HepG2 (cell line): Measurements from ENCODE around the gene GSTM1. TPM values are rescaled to one million over a fixed set of nuclear protein-coding genes. Genes with fewer than 3 reads are reported as not detected.

ENCODE experiments used
- HMGA1 ChIP-seq: sonication (generic); formaldehyde crosslinking; conservative IDR thresholded peaks from 2 replicates; pipeline ENCODE4 v1.4.0; 2020; ENCODE audit warnings: missing genetic modification reagents
- PLRG1 ChIP-seq: fragments of 450-650 bp; conservative IDR thresholded peaks from 2 replicates; pipeline ENCODE4 v1.6.1; 2016
- ZSCAN29 ChIP-seq: sonication (generic); formaldehyde crosslinking; conservative IDR thresholded peaks from 2 replicates; pipeline ENCODE4 v1.4.0; 2020; ENCODE audit warnings: mild to moderate bottlenecking, missing genetic modification reagents
- polyA plus RNA-seq, 8 experiments: library from polyadenylated mRNA; depleted of rRNA in 3 of 8; stranded (reverse) in 7 of 8; unstranded in 1 of 8; fragments of >200 nt; fragmentation: Illumina TruSeq in 4 of 8; extraction: Trizol in 4 of 8; gene quantifications; 2 replicates each; pipeline versions ENCODE4 v1.2.1 to v1.2.3, GENCODE V29; 2011 to 2016; ENCODE audit warnings: low read depth in 4 of 8, missing spikeins in 1 of 8, mixed read lengths in 1 of 8; ENCODE audit not compliant: insufficient read depth in 1 of 8
- total RNA-seq, 5 experiments: library from RNA; depleted of rRNA; stranded (reverse); fragments of >200 nt; fragmentation: Illumina TruSeq; extraction: Trizol; gene quantifications; 2 replicates each; pipeline ENCODE4 v1.2.3, GENCODE V29; 2016; ENCODE audit warnings: low read depth in 1 of 5
- TF ChIP-seq, protein P1 (sequence below): sonication (generic); formaldehyde crosslinking; IDR thresholded peaks from 2 replicates; pipeline ENCODE4 v1.9.0; 2022; ENCODE audit warnings: low read depth, missing genetic modification reagents
- TF ChIP-seq, protein P2 (sequence below): sonication (generic); formaldehyde crosslinking; IDR thresholded peaks from 2 replicates; pipeline ENCODE4 v1.9.0; 2021; ENCODE audit warnings: missing genetic modification reagents, borderline replicate concordance
- TF ChIP-seq, protein P3 (sequence below): sonication (generic); formaldehyde crosslinking; IDR thresholded peaks from 2 replicates; pipeline ENCODE4 v1.5.1; 2020; ENCODE audit warnings: mild to moderate bottlenecking, missing genetic modification reagents, borderline replicate concordance
- TF ChIP-seq, protein P4 (sequence below): sonication (generic); formaldehyde crosslinking; conservative IDR thresholded peaks from 2 replicates; pipeline ENCODE4 v1.8.0; 2022; ENCODE audit warnings: low read depth, missing genetic modification reagents
- TF ChIP-seq, protein P5 (sequence below): sonication (generic); formaldehyde crosslinking; IDR thresholded peaks from 2 replicates; pipeline ENCODE4 v1.9.0; 2021; ENCODE audit warnings: missing genetic modification reagents, mild to moderate bottlenecking, borderline replicate concordance
- TF ChIP-seq, protein P6 (sequence below): sonication (generic); formaldehyde crosslinking; IDR thresholded peaks from 2 replicates; pipeline ENCODE4 v1.4.0; 2020; ENCODE audit warnings: mild to moderate bottlenecking, missing genetic modification reagents
- TF ChIP-seq, protein P7 (sequence below): IDR thresholded peaks from 2 replicates; pipeline ENCODE4 v1.6.1; 2016; ENCODE audit warnings: control low read depth

The GSTM1 gene
- total and polyA plus RNA-seq, 2 of the 13 experiments (the other 11 are each of a cell fraction or from before 2014, with no cell fraction given), result 0.42 TPM; not detected in 1

DNA sequence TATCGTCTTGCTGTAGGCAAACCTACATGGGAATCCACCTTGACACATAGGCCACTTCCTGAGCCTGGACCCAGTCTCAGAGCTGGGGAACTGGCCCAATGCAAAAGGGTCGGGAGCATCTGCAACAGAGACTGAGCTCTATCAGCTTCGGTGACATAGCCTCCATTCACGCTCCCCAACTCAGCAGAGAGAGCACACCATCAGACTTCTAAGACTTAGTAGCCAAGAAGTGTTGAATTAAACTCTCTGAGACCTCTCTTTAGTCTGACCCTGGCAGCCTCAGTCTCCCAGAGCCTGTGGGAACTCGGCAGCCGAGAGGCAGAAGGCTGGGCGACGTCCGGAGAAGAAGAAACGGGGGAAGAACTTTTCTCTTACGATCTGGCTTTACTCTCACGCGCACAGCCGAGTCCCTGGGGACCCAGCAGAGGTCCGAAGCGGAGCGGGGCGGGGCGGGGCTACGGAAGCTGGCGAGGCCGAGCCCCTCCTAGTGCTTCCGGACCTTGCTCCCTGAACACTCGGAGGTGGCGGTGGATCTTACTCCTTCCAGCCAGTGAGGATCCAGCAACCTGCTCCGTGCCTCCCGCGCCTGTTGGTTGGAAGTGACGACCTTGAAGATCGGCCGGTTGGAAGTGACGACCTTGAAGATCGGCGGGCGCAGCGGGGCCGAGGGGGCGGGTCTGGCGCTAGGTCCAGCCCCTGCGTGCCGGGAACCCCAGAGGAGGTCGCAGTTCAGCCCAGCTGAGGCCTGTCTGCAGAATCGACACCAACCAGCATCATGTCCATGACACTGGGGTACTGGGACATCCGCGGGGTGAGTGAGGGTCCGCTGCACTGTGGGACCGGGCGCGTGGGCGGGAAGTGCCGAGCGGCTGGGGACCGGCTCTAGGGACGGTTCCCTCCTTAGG is 31.8 kb upstream of the GSTM1 start, which contains the start of gene GSTM4 (continued):
- TF ChIP-seq HMGA1 (CRISPR knock-in tag) (no peak), ZSCAN29 (CRISPR knock-in tag) (0 out of 2 replicates have a peak, but pooled peaks have one; percentile 51), PLRG1 (no peak)
- TF ChIP-seq, protein P1, sequence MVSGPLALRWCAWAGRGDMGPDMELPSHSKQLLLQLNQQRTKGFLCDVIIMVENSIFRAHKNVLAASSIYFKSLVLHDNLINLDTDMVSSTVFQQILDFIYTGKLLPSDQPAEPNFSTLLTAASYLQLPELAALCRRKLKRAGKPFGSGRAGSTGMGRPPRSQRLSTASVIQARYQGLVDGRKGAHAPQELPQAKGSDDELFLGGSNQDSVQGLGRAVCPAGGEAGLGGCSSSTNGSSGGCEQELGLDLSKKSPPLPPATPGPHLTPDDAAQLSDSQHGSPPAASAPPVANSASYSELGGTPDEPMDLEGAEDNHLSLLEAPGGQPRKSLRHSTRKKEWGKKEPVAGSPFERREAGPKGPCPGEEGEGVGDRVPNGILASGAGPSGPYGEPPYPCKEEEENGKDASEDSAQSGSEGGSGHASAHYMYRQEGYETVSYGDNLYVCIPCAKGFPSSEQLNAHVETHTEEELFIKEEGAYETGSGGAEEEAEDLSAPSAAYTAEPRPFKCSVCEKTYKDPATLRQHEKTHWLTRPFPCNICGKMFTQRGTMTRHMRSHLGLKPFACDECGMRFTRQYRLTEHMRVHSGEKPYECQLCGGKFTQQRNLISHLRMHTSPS (CRISPR knock-in tag), result 0 out of 2 replicates have a peak, but pooled peaks have one; percentile 48
- TF ChIP-seq, protein P2, sequence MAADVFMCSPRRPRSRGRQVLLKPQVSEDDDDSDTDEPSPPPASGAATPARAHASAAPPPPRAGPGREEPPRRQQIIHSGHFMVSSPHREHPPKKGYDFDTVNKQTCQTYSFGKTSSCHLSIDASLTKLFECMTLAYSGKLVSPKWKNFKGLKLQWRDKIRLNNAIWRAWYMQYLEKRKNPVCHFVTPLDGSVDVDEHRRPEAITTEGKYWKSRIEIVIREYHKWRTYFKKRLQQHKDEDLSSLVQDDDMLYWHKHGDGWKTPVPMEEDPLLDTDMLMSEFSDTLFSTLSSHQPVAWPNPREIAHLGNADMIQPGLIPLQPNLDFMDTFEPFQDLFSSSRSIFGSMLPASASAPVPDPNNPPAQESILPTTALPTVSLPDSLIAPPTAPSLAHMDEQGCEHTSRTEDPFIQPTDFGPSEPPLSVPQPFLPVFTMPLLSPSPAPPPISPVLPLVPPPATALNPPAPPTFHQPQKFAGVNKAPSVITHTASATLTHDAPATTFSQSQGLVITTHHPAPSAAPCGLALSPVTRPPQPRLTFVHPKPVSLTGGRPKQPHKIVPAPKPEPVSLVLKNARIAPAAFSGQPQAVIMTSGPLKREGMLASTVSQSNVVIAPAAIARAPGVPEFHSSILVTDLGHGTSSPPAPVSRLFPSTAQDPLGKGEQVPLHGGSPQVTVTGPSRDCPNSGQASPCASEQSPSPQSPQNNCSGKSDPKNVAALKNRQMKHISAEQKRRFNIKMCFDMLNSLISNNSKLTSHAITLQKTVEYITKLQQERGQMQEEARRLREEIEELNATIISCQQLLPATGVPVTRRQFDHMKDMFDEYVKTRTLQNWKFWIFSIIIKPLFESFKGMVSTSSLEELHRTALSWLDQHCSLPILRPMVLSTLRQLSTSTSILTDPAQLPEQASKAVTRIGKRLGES (CRISPR knock-in tag), result no peak
- TF ChIP-seq, protein P3, sequence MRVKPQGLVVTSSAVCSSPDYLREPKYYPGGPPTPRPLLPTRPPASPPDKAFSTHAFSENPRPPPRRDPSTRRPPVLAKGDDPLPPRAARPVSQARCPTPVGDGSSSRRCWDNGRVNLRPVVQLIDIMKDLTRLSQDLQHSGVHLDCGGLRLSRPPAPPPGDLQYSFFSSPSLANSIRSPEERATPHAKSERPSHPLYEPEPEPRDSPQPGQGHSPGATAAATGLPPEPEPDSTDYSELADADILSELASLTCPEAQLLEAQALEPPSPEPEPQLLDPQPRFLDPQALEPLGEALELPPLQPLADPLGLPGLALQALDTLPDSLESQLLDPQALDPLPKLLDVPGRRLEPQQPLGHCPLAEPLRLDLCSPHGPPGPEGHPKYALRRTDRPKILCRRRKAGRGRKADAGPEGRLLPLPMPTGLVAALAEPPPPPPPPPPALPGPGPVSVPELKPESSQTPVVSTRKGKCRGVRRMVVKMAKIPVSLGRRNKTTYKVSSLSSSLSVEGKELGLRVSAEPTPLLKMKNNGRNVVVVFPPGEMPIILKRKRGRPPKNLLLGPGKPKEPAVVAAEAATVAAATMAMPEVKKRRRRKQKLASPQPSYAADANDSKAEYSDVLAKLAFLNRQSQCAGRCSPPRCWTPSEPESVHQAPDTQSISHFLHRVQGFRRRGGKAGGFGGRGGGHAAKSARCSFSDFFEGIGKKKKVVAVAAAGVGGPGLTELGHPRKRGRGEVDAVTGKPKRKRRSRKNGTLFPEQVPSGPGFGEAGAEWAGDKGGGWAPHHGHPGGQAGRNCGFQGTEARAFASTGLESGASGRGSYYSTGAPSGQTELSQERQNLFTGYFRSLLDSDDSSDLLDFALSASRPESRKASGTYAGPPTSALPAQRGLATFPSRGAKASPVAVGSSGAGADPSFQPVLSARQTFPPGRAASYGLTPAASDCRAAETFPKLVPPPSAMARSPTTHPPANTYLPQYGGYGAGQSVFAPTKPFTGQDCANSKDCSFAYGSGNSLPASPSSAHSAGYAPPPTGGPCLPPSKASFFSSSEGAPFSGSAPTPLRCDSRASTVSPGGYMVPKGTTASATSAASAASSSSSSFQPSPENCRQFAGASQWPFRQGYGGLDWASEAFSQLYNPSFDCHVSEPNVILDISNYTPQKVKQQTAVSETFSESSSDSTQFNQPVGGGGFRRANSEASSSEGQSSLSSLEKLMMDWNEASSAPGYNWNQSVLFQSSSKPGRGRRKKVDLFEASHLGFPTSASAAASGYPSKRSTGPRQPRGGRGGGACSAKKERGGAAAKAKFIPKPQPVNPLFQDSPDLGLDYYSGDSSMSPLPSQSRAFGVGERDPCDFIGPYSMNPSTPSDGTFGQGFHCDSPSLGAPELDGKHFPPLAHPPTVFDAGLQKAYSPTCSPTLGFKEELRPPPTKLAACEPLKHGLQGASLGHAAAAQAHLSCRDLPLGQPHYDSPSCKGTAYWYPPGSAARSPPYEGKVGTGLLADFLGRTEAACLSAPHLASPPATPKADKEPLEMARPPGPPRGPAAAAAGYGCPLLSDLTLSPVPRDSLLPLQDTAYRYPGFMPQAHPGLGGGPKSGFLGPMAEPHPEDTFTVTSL, result peak; percentile 42; the same call in 1 of the 2 replicates
- TF ChIP-seq, protein P4, sequence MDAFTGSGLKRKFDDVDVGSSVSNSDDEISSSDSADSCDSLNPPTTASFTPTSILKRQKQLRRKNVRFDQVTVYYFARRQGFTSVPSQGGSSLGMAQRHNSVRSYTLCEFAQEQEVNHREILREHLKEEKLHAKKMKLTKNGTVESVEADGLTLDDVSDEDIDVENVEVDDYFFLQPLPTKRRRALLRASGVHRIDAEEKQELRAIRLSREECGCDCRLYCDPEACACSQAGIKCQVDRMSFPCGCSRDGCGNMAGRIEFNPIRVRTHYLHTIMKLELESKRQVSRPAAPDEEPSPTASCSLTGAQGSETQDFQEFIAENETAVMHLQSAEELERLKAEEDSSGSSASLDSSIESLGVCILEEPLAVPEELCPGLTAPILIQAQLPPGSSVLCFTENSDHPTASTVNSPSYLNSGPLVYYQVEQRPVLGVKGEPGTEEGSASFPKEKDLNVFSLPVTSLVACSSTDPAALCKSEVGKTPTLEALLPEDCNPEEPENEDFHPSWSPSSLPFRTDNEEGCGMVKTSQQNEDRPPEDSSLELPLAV (CRISPR knock-in tag), result no peak
- TF ChIP-seq, protein P5, sequence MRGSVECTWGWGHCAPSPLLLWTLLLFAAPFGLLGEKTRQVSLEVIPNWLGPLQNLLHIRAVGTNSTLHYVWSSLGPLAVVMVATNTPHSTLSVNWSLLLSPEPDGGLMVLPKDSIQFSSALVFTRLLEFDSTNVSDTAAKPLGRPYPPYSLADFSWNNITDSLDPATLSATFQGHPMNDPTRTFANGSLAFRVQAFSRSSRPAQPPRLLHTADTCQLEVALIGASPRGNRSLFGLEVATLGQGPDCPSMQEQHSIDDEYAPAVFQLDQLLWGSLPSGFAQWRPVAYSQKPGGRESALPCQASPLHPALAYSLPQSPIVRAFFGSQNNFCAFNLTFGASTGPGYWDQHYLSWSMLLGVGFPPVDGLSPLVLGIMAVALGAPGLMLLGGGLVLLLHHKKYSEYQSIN (CRISPR knock-in tag), result no peak
- TF ChIP-seq, protein P6, sequence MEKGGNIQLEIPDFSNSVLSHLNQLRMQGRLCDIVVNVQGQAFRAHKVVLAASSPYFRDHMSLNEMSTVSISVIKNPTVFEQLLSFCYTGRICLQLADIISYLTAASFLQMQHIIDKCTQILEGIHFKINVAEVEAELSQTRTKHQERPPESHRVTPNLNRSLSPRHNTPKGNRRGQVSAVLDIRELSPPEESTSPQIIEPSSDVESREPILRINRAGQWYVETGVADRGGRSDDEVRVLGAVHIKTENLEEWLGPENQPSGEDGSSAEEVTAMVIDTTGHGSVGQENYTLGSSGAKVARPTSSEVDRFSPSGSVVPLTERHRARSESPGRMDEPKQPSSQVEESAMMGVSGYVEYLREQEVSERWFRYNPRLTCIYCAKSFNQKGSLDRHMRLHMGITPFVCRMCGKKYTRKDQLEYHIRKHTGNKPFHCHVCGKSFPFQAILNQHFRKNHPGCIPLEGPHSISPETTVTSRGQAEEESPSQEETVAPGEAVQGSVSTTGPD (CRISPR knock-in tag), result no peak
- TF ChIP-seq, protein P7, sequence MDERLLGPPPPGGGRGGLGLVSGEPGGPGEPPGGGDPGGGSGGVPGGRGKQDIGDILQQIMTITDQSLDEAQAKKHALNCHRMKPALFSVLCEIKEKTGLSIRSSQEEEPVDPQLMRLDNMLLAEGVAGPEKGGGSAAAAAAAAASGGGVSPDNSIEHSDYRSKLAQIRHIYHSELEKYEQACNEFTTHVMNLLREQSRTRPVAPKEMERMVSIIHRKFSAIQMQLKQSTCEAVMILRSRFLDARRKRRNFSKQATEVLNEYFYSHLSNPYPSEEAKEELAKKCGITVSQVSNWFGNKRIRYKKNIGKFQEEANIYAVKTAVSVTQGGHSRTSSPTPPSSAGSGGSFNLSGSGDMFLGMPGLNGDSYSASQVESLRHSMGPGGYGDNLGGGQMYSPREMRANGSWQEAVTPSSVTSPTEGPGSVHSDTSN, result no peak
